ENCODE measurements around the gene COIL.

COIL gene

GRCh38 chr17:56909742-56910508 lies 50.9 kb downstream of the COIL start:
- H3K4me1 ChIP-seq (ENCODE audit: control insufficient read depth in 1 of 2, insufficient read depth in 1 of 2, low read depth in 1 of 2, low read length in 1 of 2) = peaks cover 60 to 80% of the 10 kb centered on the region in 2 experiments
- H3K4me3 ChIP-seq (ENCODE audit: low read depth in 1 of 2, low read length in 1 of 2) = peak overlapping the region; percentile 86 to 94
- H3K27ac ChIP-seq = peak overlapping the region; percentile 94
- peaks cover 69% of the 10 kb centered on the region for H3K36me3 ChIP-seq
- no peaks in the 10 kb centered on the region for H3K27me3 ChIP-seq
- no peak for TF ChIP-seq CTCF (IDR thresholded peaks at IDR 0.05)
- no peaks in the 10 kb centered on the region for H3K9me3 ChIP-seq

GRCh38 chr17:56908001-56908542 lies 52.8 kb downstream of the COIL start:
- H3K4me1 ChIP-seq (ENCODE audit: control insufficient read depth in 1 of 2, insufficient read depth in 1 of 2, low read depth in 1 of 2, low read length in 1 of 2) = peaks cover 64 to 80% of the 10 kb centered on the region in 2 experiments
- H3K27ac ChIP-seq = peak overlapping the region; percentile 94
- H3K36me3 ChIP-seq = peaks cover 87% of the 10 kb centered on the region
- H3K27me3 ChIP-seq = no peaks in the 10 kb centered on the region
- peak; percentile 29 for TF ChIP-seq CTCF (IDR thresholded peaks at IDR 0.05)
- H3K4me3 ChIP-seq (ENCODE audit: low read depth in 1 of 2, low read length in 1 of 2) = peak overlapping the region; percentile 86 to 94
- H3K9me3 ChIP-seq = no peaks in the 10 kb centered on the region

DNA sequence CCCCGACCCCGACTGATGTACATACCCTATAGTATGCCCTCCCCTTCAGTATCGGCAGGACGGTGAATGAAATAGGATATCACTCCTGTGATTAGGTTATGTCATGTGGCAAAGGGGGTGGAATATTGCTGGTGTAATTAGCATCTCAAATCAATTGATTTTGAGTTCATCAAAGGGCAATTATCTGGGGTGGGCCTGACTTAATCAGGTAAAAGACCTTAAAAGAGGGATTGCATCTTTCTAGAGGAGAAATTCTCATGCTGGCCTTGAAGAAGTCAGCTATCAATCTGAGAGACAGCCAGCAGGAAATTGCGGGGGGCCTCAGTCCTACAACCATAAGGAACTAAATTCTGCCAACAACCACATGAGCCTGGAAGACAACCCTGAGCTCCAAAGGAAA lies 57.3 kb downstream of the COIL start:
- no peak for TF ChIP-seq CTCF (IDR thresholded peaks at IDR 0.05)
- H3K36me3 ChIP-seq = peaks cover 100% of the 10 kb centered on the region
- H3K27ac ChIP-seq = peak overlapping the region; percentile 74
- no peaks in the 10 kb centered on the region for H3K27me3 ChIP-seq
- H3K4me3 ChIP-seq (ENCODE audit: low read depth in 1 of 2, low read length in 1 of 2) = no peak overlapping the region
- H3K4me1 ChIP-seq (ENCODE audit: control insufficient read depth in 1 of 2, insufficient read depth in 1 of 2, low read depth in 1 of 2, low read length in 1 of 2) = peaks cover 41 to 48% of the 10 kb centered on the region in 2 experiments
- no peaks in the 10 kb centered on the region for H3K9me3 ChIP-seq

DNA sequence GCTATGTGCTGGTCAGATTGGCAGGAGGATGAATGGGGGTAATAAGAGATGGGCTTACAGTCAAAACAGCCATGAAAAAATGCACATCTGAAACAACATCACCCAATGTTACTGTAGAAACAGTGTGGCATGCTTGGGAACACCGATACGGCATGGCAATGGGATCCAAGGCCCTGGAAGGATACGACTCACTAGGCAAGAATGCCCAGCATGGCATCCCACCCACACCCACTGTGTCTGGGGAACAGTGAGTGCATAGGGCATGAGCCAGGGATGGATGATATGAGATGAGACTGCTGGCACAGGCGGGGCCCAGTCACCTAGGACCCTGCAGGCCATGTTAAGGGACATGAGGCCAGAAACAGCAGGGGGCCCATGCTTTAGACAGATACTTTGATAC lies 58.5 kb downstream of the COIL start:
- Histone ChIP-seq H3K36me3 (peaks cover 100% of the 10 kb centered on the region), H3K4me3 (ENCODE audit: low read depth in 1 of 2, low read length in 1 of 2) (peak overlapping the region in 1 of 2 experiments; percentile 6), H3K27ac (peak overlapping the region; percentile 74), H3K4me1 (ENCODE audit: control insufficient read depth in 1 of 2, insufficient read depth in 1 of 2, low read depth in 1 of 2, low read length in 1 of 2) (peaks cover 29 to 44% of the 10 kb centered on the region in 2 experiments), H3K9me3 (no peaks in the 10 kb centered on the region), H3K27me3 (no peaks in the 10 kb centered on the region)
- no peak for TF ChIP-seq CTCF (IDR thresholded peaks at IDR 0.05)

- no peak for TF ChIP-seq CTCF (IDR thresholded peaks at IDR 0.05)
- H3K9me3 ChIP-seq = no peaks in the 10 kb centered on the region
- no peak overlapping the region for H3K27ac ChIP-seq
- no peak overlapping the region for H3K4me3 ChIP-seq (ENCODE audit: low read depth in 1 of 2, low read length in 1 of 2)
- H3K27me3 ChIP-seq = no peaks in the 10 kb centered on the region
- peaks cover 100% of the 10 kb centered on the region for H3K36me3 ChIP-seq
- peaks cover 18 to 26% of the 10 kb centered on the region in 2 experiments for H3K4me1 ChIP-seq (ENCODE audit: control insufficient read depth in 1 of 2, insufficient read depth in 1 of 2, low read depth in 1 of 2, low read length in 1 of 2)
Measured at GRCh38 chr17:56899403-56899802, 61.4 kb downstream of the COIL start.

All from neutrophil (primary cell).